ENCODE data around the gene PTCH1.
A peak's percentile ranks its signal among the peaks of the same experiment; 100 is the strongest.

The PTCH1 gene

GRCh38 chr9:95462249-95463147, 54.3 kb downstream of the PTCH1 start:
- peak; percentile 20 to 96 (median 56) for DNase-seq

DNA sequence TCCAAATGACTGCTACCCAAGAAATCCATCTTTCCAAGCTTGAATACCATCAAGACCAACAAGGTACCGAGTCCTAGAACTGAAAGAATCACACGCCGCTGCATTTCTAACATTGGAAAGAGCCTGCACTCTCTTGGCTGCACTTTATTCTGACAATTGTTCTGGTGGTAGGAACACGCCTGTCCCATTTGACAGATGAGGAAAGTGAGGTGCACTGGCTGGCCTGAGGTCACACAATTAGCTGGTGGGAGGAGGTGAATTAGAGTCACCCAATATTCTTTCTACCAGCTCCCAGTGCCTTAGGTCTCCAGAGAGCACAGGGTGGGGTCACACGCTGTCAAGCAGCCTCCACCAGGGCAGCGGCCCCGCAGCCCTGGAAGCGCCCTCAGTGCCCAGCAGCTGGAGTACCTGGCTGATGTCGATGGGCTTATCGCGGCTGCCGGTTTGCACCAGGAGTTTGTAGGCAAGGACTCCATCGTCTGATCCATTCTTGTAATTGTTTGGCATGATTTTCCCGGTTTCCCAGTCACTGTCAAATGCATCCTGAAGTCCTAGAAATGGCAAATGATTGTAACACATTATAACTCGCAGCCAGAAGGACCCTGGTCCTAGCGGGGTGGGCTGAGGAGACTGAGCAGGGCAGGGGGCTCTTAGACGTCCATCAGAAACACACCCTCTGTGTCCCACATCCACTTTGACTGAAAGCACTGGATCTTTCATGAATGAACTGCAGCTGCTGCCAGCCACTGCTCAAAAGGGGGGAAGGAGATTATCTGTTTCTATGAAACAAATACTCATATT, 55.1 kb downstream of the PTCH1 start:
- no peak for DNase-seq

DNA sequence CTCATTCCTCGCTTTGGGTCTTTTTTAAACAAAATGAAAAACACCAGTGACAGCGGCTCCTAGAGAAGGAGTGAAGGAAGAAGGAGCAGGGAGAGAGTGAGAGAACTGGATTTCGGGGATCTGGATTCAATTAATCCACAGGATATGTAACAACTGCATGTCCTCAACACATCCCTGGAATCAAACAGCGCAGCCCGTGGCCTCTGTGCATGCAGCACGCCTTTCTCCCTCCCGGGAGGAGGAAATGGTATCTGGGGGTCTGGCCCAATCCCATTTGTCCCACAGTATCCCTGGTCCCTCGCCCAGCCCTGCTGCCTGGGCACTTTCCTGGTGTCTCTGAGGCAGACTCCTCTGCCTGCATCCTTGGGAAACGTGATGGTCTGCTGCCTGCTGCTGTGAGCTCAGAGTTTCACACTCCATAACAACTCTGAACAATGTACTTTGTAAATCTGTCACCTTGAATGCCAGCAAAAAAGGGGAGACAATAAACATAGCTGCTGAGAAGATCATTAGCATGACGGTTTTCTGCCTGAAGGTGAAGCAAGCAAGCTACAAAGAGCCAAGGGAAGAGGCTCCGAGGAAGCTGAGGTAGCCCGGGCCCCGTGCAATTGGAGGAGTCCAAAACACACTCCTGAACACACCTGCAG, 56.1 kb downstream of the PTCH1 start:
- no peak for DNase-seq

DNA sequence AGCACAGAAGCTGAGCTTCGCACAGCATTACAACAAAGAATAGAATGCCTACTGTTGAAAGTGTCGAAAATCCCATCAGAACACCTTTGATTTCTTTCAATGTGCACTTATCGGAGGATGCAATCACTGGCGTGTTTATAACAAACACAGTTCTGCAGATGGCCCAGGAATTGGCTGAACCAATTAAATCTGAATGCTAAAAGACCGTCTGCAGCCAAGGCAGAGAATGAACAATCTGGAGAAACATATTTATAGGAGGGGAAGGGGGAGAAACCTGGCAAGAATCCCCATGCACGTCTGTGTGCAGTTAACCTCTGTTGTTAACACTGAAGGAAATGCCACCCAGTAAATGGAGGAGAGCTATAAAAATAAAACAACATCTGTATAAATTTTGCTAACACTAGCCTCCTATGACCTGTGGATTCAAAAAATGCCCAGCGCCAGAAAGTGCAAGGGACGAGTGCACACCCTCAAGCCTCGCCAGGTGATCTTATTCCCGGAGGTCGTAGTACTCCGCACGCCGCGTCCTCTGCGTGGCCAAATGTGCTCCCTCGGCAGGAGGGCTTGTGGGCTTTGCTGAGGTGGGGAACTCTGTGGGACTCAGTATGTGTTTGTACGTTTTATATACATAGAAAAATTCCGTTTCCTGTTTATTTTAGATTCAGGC, 56.8 kb downstream of the PTCH1 start:
- DNase-seq, result no peak

DNA sequence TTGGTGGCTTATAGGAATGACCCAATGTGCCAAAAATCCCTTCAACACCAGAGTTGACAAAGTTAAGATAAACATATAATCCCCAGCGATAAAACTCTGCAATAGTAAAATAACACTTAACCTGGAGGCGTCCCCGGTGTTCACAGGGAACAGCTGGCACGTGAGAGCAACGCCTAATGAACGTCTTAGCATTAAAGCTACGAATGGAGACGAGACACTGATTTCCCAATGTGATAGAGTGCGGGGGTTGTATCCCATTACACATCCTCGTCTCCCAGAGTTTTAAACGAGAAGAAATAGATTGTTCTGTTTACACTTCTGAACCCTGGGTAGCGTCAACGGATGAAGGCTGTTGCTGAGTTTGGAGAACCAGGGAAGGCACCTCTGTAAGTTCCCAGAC, 57.6 kb downstream of the PTCH1 start:
- DNase-seq, result no peak

DNA sequence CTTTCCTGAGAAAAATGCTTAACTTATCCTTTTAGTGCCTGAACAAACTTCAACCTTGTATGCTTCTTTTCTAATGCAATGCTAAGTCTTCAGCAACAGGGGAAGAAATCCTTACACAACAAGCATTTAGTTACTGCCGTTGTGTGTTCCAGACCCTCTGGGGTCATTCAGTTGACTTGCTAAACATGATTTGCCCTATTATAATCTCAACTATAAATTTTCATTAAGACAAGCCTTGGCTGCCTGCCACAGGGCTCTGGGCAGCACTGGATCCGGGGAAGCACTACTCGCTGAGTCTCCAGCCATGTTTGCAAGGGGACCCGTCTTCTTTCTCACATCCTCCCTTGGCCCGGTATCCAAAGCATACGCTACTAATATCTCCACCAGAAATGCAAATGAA, 58.1 kb downstream of the PTCH1 start:
- no peak for DNase-seq

DNA sequence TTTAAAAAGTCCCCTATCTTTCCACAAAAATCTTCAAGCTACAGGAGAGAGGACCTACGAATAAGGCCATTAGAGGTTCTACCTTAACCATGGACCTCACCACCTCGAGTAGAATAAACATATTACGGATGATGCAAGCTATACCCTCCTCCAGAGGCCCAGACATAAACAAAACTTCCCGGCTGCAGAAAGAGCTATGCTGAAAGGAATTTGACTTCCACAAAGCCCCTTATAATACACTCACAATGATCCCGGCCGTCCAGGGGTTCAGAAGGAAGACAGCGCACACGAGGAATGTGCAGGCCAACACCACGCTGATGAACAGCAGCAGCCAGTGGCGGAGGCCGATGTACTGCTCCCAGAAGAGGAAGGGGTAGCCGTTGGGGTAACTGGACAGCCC, 59.0 kb downstream of the PTCH1 start:
- DNase-seq, result no peak

- no peak for DNase-seq
These were observed 61.1 kb downstream of the PTCH1 start for GRCh38 chr9:95455714-95456113.

DNA sequence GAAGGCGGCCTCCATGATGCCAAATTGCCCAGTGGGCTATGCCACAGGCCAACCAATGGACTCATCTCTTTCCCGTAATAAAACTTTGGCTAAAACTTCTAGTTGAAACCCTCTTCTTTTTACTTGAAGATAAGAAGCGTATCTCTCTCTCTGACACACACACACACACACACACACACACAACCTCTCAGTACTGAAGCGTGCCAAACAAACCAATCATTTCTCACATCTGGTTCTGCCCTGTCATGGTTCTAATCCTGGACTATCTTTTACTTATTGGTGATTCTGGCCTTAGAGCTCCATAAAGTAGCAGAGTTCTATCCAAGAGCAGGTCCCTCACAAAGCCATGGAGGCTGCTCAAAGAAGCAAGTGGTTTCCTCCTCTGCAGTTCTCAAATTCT, 64.6 kb downstream of the PTCH1 start:
- DNase-seq, result no peak

DNA sequence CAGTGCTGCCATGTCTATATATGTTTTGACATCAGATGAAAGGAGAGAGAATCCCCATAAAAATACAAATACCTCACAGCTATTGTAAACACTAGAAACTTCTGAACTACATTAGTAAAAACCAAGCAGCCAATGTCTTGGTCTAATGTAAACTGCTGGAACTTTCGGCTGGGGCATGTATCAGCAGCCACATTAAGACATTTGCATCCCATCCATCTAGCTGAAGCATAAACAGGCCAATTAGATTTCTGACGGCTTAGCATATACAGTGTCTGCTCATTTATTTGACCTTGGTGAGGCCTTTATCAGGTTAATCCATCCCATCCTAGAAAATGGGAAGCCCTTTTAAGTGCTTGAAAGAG, 65.7 kb downstream of the PTCH1 start:
- no peak for DNase-seq

- DNase-seq, result no peak
These were observed 66.4 kb downstream of the PTCH1 start for GRCh38 chr9:95450171-95451064.

GRCh38 chr9:95449016-95449415, 67.8 kb downstream of the PTCH1 start:
- DNase-seq, result no peak

DNA sequence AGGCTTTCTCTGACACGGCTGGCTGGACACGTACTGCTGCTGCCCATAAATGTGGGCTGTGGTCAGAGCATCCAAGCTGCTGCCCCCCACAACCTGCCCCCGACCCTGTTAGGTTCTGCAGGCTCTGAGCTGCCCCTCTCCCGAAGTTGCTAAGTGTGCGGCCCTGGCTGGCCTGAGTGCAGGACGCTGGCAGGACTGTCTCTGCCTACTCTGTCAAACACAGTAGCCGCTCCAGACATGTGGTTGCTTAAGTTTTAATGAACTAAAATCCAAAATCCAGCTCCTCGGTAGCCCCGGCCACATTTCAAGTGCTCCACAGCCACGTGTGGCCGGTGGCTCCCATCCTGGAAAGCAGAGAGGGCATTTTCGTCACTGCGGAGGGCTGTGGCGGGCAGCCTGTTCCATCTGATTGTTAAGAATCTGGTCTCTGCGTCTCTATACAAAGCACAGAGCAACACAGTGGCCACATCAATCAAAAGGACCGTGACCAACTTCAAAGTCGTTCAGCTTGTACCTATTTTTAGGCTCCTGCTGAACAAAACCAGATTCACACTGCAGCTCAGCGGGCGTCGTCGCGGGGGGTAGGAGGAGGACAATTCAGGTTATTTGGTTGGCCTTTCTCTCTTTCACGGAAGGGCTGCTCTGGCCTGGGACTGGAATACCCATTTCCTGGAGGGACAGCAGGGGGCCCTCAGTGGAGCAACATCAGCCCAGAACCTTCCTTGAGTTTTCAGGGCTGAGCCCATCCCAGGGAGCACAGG, 68.9 kb downstream of the PTCH1 start:
- DNase-seq, result no peak

DNA sequence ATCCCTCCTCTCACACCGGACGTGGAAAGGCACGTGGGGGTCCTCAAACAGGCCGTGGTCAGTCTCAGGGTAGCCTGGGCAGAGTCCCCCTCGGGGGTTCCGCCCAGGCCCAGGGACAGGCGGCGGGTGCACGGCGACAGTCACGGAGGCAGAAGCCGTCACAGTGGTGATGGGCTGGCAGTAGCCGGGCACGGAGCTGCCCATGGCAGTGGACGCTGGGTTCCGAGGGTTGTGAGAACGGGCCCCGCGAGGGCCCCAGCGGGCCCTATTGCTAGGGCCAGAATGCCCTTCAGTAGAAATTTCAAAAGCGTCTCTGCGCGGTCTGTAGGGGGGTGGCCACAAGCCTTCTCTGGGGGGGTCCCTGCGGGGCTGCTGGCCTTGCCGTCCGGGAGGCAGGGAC, 69.8 kb downstream of the PTCH1 start:
- DNase-seq, result no peak

DNA sequence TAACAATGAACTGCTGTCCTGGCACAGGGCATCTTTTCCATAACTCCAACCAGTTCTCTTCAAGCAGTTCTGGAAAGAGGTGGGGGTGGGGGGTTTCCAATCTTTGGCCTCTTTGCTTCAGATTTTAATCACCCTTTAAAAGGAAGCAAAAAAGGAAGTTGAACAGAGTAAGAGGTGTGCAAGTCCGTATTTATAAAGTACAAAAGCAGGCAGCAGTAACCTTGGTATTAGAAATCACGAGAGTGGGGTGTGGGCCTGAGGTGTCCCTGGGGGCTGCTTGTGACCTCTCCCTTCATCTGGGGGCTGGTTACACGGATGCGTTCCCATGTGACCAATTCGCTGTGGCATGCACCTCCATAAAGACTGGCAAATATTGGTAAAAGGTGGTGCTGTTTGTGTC, 70.5 kb downstream of the PTCH1 start:
- no peak for DNase-seq

DNA sequence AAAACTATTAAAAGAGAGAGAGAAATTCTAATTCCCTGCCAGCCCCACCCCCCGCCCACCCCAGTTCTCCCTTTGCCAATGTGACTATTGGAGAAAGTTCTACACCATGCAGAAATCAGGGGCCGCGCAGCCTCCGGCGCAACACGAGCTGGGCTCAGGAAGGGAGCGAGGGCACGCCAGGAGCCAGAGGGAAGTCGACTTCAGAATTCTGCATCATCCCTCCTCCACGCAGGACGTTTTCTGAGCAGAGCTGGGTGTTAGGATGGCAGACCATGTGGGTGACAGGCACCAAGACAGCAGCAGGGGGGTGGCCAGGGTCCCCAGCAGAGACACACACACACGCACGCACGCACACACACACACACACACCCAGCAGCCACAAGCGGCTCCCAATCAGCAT, 72.6 kb downstream of the PTCH1 start:
- no peak for DNase-seq

DNA sequence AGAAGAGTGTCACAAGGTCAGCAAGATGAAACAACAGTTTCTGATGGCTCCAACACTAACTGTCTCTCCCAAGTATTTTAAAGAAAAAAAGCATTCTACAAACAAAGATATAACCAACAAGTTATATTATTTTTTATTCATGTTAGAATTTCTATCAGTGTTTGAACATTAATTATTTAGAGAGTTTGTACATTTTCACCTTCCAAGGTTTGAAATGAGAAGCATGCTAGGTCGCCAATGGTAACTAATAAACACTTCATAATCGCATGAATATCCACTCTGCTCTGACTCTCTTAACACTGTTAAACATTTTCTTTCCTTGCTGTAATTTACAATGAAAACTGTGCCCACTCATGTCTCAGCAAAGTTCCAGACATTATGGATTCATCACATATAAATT, 73.5 kb downstream of the PTCH1 start:
- no peak for DNase-seq

DNA sequence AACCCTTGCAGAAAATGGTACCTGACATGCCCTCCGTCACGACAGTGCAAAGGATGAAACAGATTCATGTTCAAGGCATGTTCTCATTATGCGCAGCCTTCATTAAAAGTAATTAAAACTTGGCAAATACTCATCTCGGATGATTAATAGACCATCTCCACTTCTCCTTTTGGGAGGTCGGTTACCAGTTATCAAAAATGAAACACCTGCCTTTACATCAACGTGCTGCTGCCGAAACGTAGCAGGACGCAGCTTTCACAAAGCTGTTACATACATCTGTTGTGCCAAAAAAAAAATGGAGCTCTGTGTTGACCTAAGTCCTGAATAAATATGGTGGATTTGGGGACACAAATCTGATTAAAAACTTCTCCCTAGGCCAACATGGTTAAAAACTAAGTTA, 75.7 kb downstream of the PTCH1 start:
- no peak for DNase-seq

DNA sequence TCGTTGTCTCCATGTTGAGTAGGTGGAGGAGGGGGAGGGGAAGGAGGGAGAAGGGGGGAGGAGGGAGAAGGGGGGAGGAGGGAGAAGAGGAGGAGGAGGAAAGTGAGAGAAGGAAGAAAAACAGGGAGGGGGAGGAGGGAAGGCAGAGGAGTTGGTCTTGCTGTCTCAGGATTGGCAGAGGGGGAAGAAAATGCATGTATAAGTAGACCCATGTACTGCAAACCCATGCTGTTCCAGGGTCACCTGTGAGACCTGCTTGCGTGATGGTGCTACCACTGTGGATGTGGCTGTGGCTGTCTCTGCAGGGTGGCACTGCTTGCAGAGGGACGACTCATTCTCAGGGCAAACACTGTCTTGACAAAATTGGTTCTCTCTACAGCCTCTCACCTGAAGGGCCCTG, 76.3 kb downstream of the PTCH1 start:
- DNase-seq, result no peak

GRCh38 chr9:95438561-95439357, 78.0 kb downstream of the PTCH1 start:
- no peak for DNase-seq
